ENCODE measurements around the gene ARHGEF19. TPM values are rescaled to one million over a fixed set of nuclear protein-coding genes. Genes with fewer than 3 reads are reported as not detected.

ARHGEF19 gene
- polyA plus RNA-seq, 4 donors: 16.7 to 28.3 (median 23.0) TPM

- no peak for DNase-seq (ENCODE audit: low read depth in 4 of 4, low spot score in 2 of 4)
Measured at GRCh38 chr1:16153999-16154673, 58.3 kb downstream of the ARHGEF19 start.

DNA sequence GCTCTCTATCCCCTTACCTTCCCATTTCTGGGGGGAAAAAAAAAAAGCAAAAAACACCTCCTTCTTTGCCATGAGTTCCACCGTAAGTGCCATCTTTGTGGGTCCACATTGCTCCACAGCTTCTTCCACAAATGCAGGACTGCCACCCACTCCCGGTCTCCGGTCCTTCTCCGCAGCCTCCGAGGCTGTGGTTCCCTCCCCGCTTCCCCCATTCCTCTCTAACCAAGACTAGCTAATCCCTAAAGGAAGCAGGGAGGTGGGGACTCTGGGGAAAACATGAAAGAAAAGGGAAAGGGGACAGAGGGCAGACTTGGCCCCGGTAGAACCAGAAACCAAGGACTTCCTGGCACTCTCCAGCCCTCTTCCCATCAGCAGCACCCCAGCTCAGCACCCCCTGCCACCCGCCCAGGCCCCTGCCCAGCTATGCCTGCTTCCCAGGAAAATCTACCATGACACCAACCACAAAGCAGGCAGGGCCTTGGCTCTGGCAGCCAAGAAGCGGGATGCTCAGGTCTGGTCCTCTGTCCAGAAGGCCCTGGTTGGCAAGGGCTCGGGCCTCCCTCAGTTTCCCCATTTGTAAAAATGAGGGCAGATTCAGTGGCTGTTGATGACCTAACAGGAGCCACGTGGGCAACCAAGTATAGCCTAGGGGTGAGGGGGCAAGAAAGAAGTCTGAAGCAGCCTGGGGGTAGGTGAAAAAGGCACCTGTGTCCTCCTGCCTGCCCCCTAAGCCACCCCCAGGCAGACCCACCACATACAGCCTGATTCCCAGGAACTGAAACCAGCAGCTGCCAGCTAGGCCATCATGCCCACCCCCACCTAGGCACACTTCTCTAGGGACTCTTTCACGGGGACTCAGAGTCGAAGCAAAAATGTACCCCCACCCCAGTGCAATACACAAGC, 59.1 kb downstream of the ARHGEF19 start:
- no peak for DNase-seq (ENCODE audit: low read depth in 4 of 4, low spot score in 2 of 4)

- DNase-seq (ENCODE audit: low read depth in 4 of 4, low spot score in 2 of 4): no peak
Measured at GRCh38 chr1:16152481-16153087, 59.9 kb downstream of the ARHGEF19 start.

- DNase-seq (ENCODE audit: low read depth in 4 of 4, low spot score in 2 of 4): no peak
Measured at GRCh38 chr1:16151995-16152384, 60.5 kb downstream of the ARHGEF19 start.

GRCh38 chr1:16151196-16151994, 61.1 kb downstream of the ARHGEF19 start:
- no peak for DNase-seq (ENCODE audit: low read depth in 4 of 4, low spot score in 2 of 4)

DNA sequence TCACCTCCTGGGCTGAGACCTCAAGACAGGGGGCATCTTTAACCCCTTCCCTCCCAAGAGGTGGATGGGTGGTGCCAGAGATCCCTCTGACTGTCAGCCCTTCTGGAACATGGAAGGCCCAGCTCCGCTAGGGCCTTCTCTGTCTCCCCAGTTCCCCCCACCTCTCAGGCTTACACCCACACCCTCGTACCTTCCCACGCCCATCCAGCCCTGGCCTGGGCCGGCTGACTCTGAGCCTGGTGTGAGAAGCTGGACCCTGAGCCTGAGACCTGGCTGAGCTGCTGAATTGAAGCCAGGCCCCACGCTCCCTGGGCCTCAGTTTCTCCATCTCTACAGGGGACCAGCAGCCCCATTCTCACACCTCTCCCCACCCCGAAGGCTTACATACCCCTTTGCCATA, 61.9 kb downstream of the ARHGEF19 start:
- DNase-seq (ENCODE audit: low read depth in 4 of 4, low spot score in 2 of 4): no peak

DNA sequence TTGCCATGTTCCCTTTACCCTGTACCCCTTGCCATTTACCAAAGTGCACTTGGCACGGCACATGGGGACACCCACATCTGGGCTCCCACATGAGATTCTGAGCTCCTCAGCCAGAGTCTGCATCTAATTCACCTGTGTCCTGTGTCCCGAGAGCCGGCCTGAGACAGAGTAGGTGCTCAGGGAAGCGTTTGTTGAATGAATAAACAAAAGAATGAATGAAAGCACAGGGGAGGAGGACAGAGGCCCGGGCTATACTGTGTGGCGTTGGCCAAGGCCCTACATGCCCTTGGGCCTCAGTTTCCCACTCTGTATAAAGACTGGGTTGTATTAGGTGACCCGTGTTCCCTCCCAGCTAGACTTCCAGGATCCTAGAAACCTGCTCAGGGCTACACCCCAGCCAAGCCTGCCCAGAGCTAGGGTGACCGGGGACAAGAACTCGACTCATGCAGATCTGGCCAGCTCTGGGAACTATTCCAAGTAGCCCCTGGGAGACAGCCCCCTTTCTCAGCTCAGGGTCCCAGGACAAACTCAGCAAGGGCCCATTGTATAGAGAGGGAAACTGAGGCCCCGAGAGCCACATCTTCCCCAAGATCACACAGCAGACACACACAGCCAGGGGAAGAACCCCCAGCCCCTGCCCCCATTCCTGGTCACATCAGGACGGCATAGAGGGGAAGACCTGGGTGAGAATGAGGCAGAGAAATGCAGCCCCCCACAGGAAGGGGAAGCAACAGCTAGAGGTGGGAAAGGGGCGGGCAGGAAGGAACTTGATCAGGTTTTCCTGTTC, 62.6 kb downstream of the ARHGEF19 start:
- no peak for DNase-seq (ENCODE audit: low read depth in 4 of 4, low spot score in 2 of 4)

DNA sequence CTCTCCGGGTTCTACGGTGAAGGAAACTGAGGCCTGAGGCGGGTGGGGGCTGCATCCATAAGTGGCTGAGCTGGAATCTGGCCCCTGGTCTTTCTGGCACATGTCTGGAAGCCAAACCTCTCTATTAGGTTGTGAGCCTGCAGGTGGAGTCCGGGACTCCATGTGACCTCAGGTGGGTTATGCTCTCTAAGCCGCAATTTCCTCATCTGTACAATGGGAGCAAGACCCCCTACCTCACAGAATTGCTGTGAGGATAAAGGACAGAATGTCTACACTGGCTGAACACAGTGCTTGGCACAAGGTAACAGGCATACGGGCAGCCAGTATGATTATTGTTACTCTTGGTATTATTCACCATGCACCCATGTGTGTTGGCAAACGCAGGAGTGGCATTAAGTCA, 63.3 kb downstream of the ARHGEF19 start:
- DNase-seq (ENCODE audit: low read depth in 4 of 4, low spot score in 2 of 4): no peak

- no peak for DNase-seq (ENCODE audit: low read depth in 4 of 4, low spot score in 2 of 4)
Measured at GRCh38 chr1:16148329-16149092, 63.9 kb downstream of the ARHGEF19 start.

Other genes with a start within 250 kb of the ARHGEF19 start
- gene ZBTB17, start 236.6 kb downstream of the ARHGEF19 start, polyA plus RNA-seq (ENCODE audit: insufficient read length in 4 of 4): 10 to 100 TPM; 30.4 to 42.6 (median 33.7) TPM
- gene SRARP, start 208.4 kb downstream of the ARHGEF19 start, polyA plus RNA-seq (ENCODE audit: insufficient read length in 4 of 4): under 1 TPM; 0.07 to 0.29 (median 0.16) TPM
- gene HSPB7, start 194.6 kb downstream of the ARHGEF19 start, polyA plus RNA-seq (ENCODE audit: insufficient read length in 4 of 4): 1 to 10 TPM; 3.4 to 6.0 (median 4.7) TPM
- gene CLCNKA, start 190.6 kb downstream of the ARHGEF19 start, polyA plus RNA-seq (ENCODE audit: insufficient read length in 4 of 4): 10 to 100 TPM; 13.8 to 24.5 (median 18.1) TPM
- gene CLCNKB, start 168.9 kb downstream of the ARHGEF19 start, polyA plus RNA-seq (ENCODE audit: insufficient read length in 4 of 4): 10 to 100 TPM; 37.3 to 73.1 (median 60.9) TPM
- 1 to 10 TPM; 1.0 to 2.7 (median 2.0) TPM for gene FAM131C, start 139.0 kb downstream of the ARHGEF19 start, polyA plus RNA-seq (ENCODE audit: insufficient read length in 4 of 4)
- 10 to 100 TPM; 12.9 to 25.0 (median 20.1) TPM for gene EPHA2, start 56.6 kb downstream of the ARHGEF19 start, polyA plus RNA-seq (ENCODE audit: insufficient read length in 4 of 4)
- gene CPLANE2, start 24.5 kb upstream of the ARHGEF19 start, polyA plus RNA-seq (ENCODE audit: insufficient read length in 4 of 4): 1 to 10 TPM; 4.7 to 7.2 (median 6.6) TPM
- 10 to 100 TPM; 18.3 to 24.0 (median 21.4) TPM for gene FBXO42, start 139.8 kb upstream of the ARHGEF19 start, polyA plus RNA-seq (ENCODE audit: insufficient read length in 4 of 4)
- 100 to 1,000 TPM in 3 of 4 donors, 10 to 100 TPM in 1; 93.7 to 133 (median 110) TPM for gene SZRD1, start 154.6 kb upstream of the ARHGEF19 start, polyA plus RNA-seq (ENCODE audit: insufficient read length in 4 of 4)
- gene SPATA21, start 224.8 kb upstream of the ARHGEF19 start, polyA plus RNA-seq (ENCODE audit: insufficient read length in 4 of 4): under 1 TPM in 2 of 4 donors, not detected in 2; 0.21 to 0.25 TPM
- gene NECAP2, start 228.1 kb upstream of the ARHGEF19 start, polyA plus RNA-seq (ENCODE audit: insufficient read length in 4 of 4): 10 to 100 TPM; 66.7 to 69.8 (median 68.1) TPM